ENCODE data around the gene TMEM31.

DNA sequence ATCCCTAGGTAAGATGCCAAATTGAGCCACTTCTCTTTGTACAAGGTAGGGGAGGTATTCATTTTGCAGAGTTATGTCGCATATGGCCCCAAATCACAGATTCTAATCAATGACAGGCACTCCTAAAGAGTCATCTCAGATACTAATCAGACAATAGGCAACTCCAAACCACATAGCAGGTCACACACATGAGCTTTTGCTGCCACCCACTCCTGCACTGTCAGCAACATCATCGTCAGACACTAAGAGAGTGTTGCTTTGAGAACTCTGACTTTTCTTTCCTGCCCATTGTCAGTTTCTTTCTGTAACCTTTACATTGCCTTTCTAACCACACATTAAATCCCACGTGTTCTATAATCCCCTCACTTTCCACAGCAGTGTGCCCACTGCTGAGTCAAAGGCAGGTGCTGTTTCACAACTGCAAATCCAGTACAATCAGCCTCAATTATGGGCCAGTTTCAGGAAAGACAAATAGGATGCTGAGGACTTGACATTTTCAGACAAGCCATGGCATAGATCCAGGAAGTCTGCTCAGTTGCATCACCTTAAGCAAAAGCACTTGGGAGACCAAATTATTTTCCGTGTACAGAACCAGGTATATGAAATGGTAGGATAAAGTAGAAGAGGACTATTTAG lies 23.5 kb downstream of the TMEM31 start:
- no peak for TF ChIP-seq POLR2A (IDR thresholded peaks at IDR 0.05)
- no peak for TF ChIP-seq EP300 (IDR thresholded peaks at IDR 0.05)
- TF ChIP-seq, protein P1, sequence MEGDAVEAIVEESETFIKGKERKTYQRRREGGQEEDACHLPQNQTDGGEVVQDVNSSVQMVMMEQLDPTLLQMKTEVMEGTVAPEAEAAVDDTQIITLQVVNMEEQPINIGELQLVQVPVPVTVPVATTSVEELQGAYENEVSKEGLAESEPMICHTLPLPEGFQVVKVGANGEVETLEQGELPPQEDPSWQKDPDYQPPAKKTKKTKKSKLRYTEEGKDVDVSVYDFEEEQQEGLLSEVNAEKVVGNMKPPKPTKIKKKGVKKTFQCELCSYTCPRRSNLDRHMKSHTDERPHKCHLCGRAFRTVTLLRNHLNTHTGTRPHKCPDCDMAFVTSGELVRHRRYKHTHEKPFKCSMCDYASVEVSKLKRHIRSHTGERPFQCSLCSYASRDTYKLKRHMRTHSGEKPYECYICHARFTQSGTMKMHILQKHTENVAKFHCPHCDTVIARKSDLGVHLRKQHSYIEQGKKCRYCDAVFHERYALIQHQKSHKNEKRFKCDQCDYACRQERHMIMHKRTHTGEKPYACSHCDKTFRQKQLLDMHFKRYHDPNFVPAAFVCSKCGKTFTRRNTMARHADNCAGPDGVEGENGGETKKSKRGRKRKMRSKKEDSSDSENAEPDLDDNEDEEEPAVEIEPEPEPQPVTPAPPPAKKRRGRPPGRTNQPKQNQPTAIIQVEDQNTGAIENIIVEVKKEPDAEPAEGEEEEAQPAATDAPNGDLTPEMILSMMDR (IDR thresholded peaks at IDR 0.05) = no peak
- no peak for TF ChIP-seq POLR2AphosphoS5 (IDR thresholded peaks at IDR 0.05)

Data from sigmoid colon (tissue), 4 donors.